DMS 273 (cell line): ENCODE measurements around the gene C5orf34.
A peak's percentile ranks its signal among the peaks of the same experiment; 100 is the strongest.
"Not testable (repeated sequence)": the region's sequence is repeated elsewhere in the genome, so short reads cannot be mapped to it uniquely, and the experiment has no call there.

Source experiments
- DNase-seq: peaks from one replicate; lab custom pipeline; 2025; ENCODE audit not compliant: unreplicated experiment; lab: John Stamatoyannopoulos, UW

C5orf34 gene

GRCh38 chr5:43520615-43521014 lies 5.7 kb upstream of the C5orf34 start:
- no peak for DNase-seq

GRCh38 chr5:43515678-43516048 lies 715 bp upstream of the C5orf34 start:
- DNase-seq: peak; percentile 43

- peak; percentile 81 for DNase-seq
Observed at GRCh38 chr5:43514471-43514815, 505 bp downstream of the C5orf34 start.

- DNase-seq: no peak
Observed at GRCh38 chr5:43514025-43514424, 923 bp downstream of the C5orf34 start.

- DNase-seq: not testable (repeated sequence)
Observed at GRCh38 chr5:43511062-43511461, 3.9 kb downstream of the C5orf34 start.

- DNase-seq: no peak
Observed at GRCh38 chr5:43498581-43498980, 16.4 kb downstream of the C5orf34 start.

- no peak for DNase-seq
Observed at GRCh38 chr5:43497311-43498104, 17.4 kb downstream of the C5orf34 start.

GRCh38 chr5:43491326-43491725 lies 23.6 kb downstream of the C5orf34 start:
- no peak for DNase-seq

- DNase-seq: no peak
Observed at GRCh38 chr5:43486353-43486752, 28.6 kb downstream of the C5orf34 start.

GRCh38 chr5:43485406-43485805 lies 29.5 kb downstream of the C5orf34 start:
- DNase-seq: no peak

GRCh38 chr5:43484106-43484849 lies 30.7 kb downstream of the C5orf34 start:
- peak; percentile 95 for DNase-seq

- peak; percentile 97 for DNase-seq
Observed at GRCh38 chr5:43483298-43484105, 31.4 kb downstream of the C5orf34 start, which contains the start of gene TMEM267. TSS of gene TMEM267 (minus strand) at chr5:43483865. CDS start at chr5:43453969, 29,896 bp downstream.

GRCh38 chr5:43482490-43483297 lies 32.3 kb downstream of the C5orf34 start:
- peak; percentile 28 for DNase-seq

GRCh38 chr5:43469671-43470391 lies 45.1 kb downstream of the C5orf34 start:
- no peak for DNase-seq

GRCh38 chr5:43467100-43467499 lies 47.8 kb downstream of the C5orf34 start:
- DNase-seq: no peak

GRCh38 chr5:43465455-43465854 lies 49.5 kb downstream of the C5orf34 start:
- not testable (repeated sequence) for DNase-seq

- DNase-seq: no peak
Observed at GRCh38 chr5:43461066-43461465, 53.9 kb downstream of the C5orf34 start.

GRCh38 chr5:43456556-43456955 lies 58.4 kb downstream of the C5orf34 start:
- DNase-seq: no peak

GRCh38 chr5:43441575-43441974 lies 73.4 kb downstream of the C5orf34 start:
- DNase-seq: not testable (repeated sequence)

GRCh38 chr5:43437062-43437660 lies 77.8 kb downstream of the C5orf34 start:
- DNase-seq: no peak
